Stomach (tissue), 4 donors: Measurements from ENCODE around the gene COX19.

Source experiments
- CTCF ChIP-seq, 7 experiments: fragments of 450-650 bp in 4 of 7; fragments of 200-600 bp in 3 of 7; sonication (generic) in 3 of 7; IDR thresholded peaks; one replicate each; pipeline ENCODE4 v1.5.1; 2016 to 2019; ENCODE audit warnings: antibody characterized with exemption in 7 of 7, control low read depth in 2 of 7, mild to moderate bottlenecking in 1 of 7
- POLR2A ChIP-seq, 4 donors: fragments of 450-650 bp; IDR thresholded peaks; one replicate each; pipeline ENCODE4 v1.6.1; 2016; ENCODE audit warnings: antibody characterized with exemption in 4 of 4, control low read depth in 2 of 4, mild to moderate bottlenecking in 1 of 4, moderate library complexity in 1 of 4
- POLR2AphosphoS5 ChIP-seq, 3 donors: sonication (generic); formaldehyde crosslinking; IDR thresholded peaks; one replicate each; pipeline ENCODE4 v1.6.1; 2016; ENCODE audit warnings: antibody characterized with exemption in 3 of 3

GRCh38 chr7:937856-938484 lies 37.4 kb downstream of the COX19 start:
- no peak for TF ChIP-seq CTCF (IDR thresholded peaks at IDR 0.05)
- no peak for TF ChIP-seq POLR2AphosphoS5 (IDR thresholded peaks at IDR 0.05)
- TF ChIP-seq POLR2A (IDR thresholded peaks at IDR 0.05), result no peak
